Neural cell (in vitro differentiated cells): ENCODE data around the gene FBXO24. TPM values are rescaled to one million over a fixed set of nuclear protein-coding genes. Genes with fewer than 3 reads are reported as not detected.

ENCODE experiments used
- H2AFZ ChIP-seq: fragments of 200-600, 300-800 bp; sonication (generic), shearing (Covaris generic); 2 replicates; pipeline ENCODE4 v1.6.0; 2014; ENCODE audit warnings: low read depth, mild to moderate bottlenecking, antibody characterized with exemption, low read length, moderate library complexity
- H3F3A ChIP-seq: fragments of 200-600 bp; shearing (Covaris generic); 2 replicates; pipeline ENCODE4 v1.6.1; 2016; ENCODE audit warnings: mild to moderate bottlenecking, moderate library complexity, mixed read lengths, antibody characterized with exemption, low read length; ENCODE audit not compliant: insufficient read depth, poor library complexity, severe bottlenecking
- H3K27ac ChIP-seq: fragments of 200-600, 300-800 bp; sonication (generic), shearing (Covaris generic); 2 replicates; pipeline ENCODE4 v1.5.1; 2014; ENCODE audit warnings: mild to moderate bottlenecking, low read length, moderate library complexity
- H3K27me3 ChIP-seq: fragments of 300-800, 200-600 bp; sonication (generic), shearing (Covaris generic); 2 replicates; pipeline ENCODE4 v1.6.0; 2014; ENCODE audit warnings: mild to moderate bottlenecking, low read depth, low read length, moderate library complexity; ENCODE audit not compliant: insufficient read depth
- H3K36me3 ChIP-seq: fragments of 300-800, 200-600 bp; sonication (generic), shearing (Covaris generic); 2 replicates; pipeline ENCODE4 v1.5.1; 2014; ENCODE audit warnings: mild to moderate bottlenecking, antibody characterized with exemption, low read length, moderate library complexity; ENCODE audit not compliant: insufficient read depth
- H3K4me2 ChIP-seq: fragments of 300-800, 200-600 bp; sonication (generic), shearing (Covaris generic); 2 replicates; pipeline ENCODE4 v1.6.0; 2014; ENCODE audit warnings: mild to moderate bottlenecking, low read length
- H3K4me3 ChIP-seq: fragments of 300-800, 200-600 bp; sonication (generic), shearing (Covaris generic); 2 replicates; pipeline ENCODE4 v1.5.1; 2014; ENCODE audit warnings: mild to moderate bottlenecking, low read length, moderate library complexity
- H3K79me2 ChIP-seq: fragments of 200-600 bp; shearing (Covaris generic); replicated peaks from 2 replicates; pipeline ENCODE4 v1.6.0; 2014; ENCODE audit warnings: mild to moderate bottlenecking, low read length, moderate library complexity; ENCODE audit not compliant: insufficient read depth
- H3K9ac ChIP-seq: fragments of 300-800, 200-600 bp; sonication (generic), shearing (Covaris generic); 2 replicates; pipeline ENCODE4 v1.6.1; 2016; ENCODE audit warnings: mild to moderate bottlenecking, low read length, mixed read lengths
- H3K9me2 ChIP-seq: fragments of 200-600 bp; shearing (Covaris generic); 2 replicates; pipeline ENCODE4 v1.6.1; 2016; ENCODE audit warnings: mild to moderate bottlenecking, low read length, mixed read lengths; ENCODE audit not compliant: insufficient read depth
- H3K9me3 ChIP-seq: fragments of 200-600, 300-800 bp; sonication (generic), shearing (Covaris generic); 2 replicates; pipeline ENCODE4 v1.6.1; 2016; ENCODE audit warnings: mild to moderate bottlenecking, mixed run types, low read length, moderate library complexity, mixed read lengths
- H4K20me1 ChIP-seq: fragments of 200-600 bp; shearing (Covaris generic); 2 replicates; pipeline ENCODE4 v1.6.1; 2016; ENCODE audit warnings: mild to moderate bottlenecking, mixed run types; ENCODE audit not compliant: insufficient read depth
- EP300 ChIP-seq: fragments of 450-650 bp; conservative IDR thresholded peaks from 2 replicates; pipeline ENCODE4 v1.6.1; 2014; ENCODE audit warnings: antibody characterized with exemption, mild to moderate bottlenecking, moderate library complexity; ENCODE audit not compliant: poor library complexity, severe bottlenecking
- EZH2 ChIP-seq: fragments of 200-600, 300-800 bp; shearing (Covaris generic), sonication (generic); IDR thresholded peaks from 2 replicates; pipeline ENCODE4 v1.6.1; 2014; ENCODE audit warnings: antibody characterized with exemption, low read length, borderline replicate concordance, mild to moderate bottlenecking; ENCODE audit not compliant: insufficient read depth, poor library complexity, severe bottlenecking
- MXI1 ChIP-seq: fragments of 450-650 bp; conservative IDR thresholded peaks from 2 replicates; pipeline ENCODE4 v1.6.1; 2014; ENCODE audit warnings: antibody characterized with exemption, mild to moderate bottlenecking; ENCODE audit not compliant: poor library complexity, severe bottlenecking
- POLR2AphosphoS5 ChIP-seq: IDR thresholded peaks from 2 replicates; pipeline ENCODE4 v1.6.1; 2012
- RAD21 ChIP-seq: fragments of 450-650 bp; conservative IDR thresholded peaks from 2 replicates; pipeline ENCODE4 v1.6.1; 2014; ENCODE audit warnings: antibody characterized with exemption, mild to moderate bottlenecking, moderate library complexity
- SMC3 ChIP-seq: fragments of 450-650 bp; conservative IDR thresholded peaks from 2 replicates; pipeline ENCODE4 v1.6.1; 2014; ENCODE audit warnings: antibody characterized with exemption, mild to moderate bottlenecking, moderate library complexity; ENCODE audit not compliant: poor library complexity
- TAF1 ChIP-seq: IDR thresholded peaks from 2 replicates; pipeline ENCODE4 v1.6.1; 2012; ENCODE audit warnings: low read depth
- polyA plus RNA-seq: library from polyadenylated mRNA; depleted of rRNA; stranded (reverse); fragments of >200 nt; gene quantifications from 2 replicates; pipeline ENCODE4 v1.2.3, GENCODE V29; 2014
- TF ChIP-seq, protein P1 (sequence below): fragments of 450-650 bp; IDR thresholded peaks from 2 replicates; pipeline ENCODE4 v1.5.1; 2014; ENCODE audit warnings: antibody characterized with exemption, mild to moderate bottlenecking, moderate library complexity; ENCODE audit not compliant: poor library complexity, severe bottlenecking
- TF ChIP-seq, protein P2 (sequence below): IDR thresholded peaks from 2 replicates; pipeline ENCODE4 v1.6.1; 2012; ENCODE audit warnings: borderline replicate concordance

The FBXO24 gene
- polyA plus RNA-seq, 1 donor from 2014 or later: 0.52 TPM

DNA sequence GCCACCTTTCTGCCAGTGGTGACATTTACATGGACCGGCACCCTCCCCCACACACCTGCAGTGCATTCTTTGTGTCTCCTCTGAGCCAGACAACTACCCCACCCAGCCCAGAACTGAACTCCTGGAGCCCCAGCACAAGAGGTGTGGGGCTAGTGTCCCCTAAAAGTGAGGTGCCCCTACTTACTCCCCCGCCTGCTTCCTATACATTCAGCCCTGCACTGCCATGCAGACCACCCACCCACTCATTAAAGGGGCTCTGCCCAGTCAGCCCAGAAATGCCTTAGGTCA lies 14.4 kb upstream of the FBXO24 start:
- H3K9me3 ChIP-seq: no peaks in the 10 kb centered on the region
- no peak overlapping the region for H3K4me2 ChIP-seq
- no peaks in the 10 kb centered on the region for H4K20me1 ChIP-seq
- peaks cover 27% of the 10 kb centered on the region for H3K27me3 ChIP-seq
- H3K4me3 ChIP-seq: no peak overlapping the region
- H3K9me2 ChIP-seq: no peaks in the 10 kb centered on the region
- TF ChIP-seq TAF1: no peak
- no peaks in the 10 kb centered on the region for H3K79me2 ChIP-seq
- H2AFZ ChIP-seq: no peak overlapping the region
- no peaks in the 10 kb centered on the region for H3F3A ChIP-seq
- no peaks in the 10 kb centered on the region for H3K36me3 ChIP-seq
- no peak overlapping the region for H3K27ac ChIP-seq
- no peak overlapping the region for H3K9ac ChIP-seq

DNA sequence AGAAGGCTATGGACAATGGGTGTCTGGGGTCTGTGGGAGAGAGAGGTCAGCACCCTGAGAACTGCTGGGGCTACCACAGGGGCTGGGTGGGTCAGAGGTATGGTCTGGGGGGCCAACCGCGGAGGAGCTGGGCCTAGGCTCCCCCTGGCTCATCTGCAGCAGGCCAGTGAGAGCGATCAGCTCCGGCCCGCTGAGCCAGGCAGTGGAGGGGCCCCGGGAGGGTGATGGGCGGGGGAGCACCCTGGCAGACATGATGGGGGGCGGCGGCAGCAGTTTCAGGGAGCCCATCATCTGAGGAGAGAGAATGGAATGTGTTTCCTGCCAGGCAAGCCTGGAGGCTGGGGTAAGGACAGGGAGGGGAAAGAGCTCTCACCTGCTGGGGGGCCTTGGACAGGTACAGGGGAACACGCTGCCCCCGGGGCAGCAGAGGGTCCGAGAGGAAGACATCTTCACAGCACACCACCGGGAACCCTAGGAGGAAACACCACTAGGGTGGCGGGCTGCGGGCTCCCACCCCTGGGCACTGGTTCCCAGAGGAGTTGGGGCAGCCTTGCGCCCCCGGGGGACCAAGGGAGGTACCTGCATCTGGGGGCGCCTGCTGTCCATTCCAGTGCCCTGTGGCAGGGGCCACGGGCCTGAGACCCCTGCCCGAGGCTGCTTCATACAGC lies 13.7 kb upstream of the FBXO24 start:
- no peak overlapping the region for H3K9ac ChIP-seq
- H3F3A ChIP-seq: no peaks in the 10 kb centered on the region
- H3K9me3 ChIP-seq: no peaks in the 10 kb centered on the region
- H2AFZ ChIP-seq: no peak overlapping the region
- no peaks in the 10 kb centered on the region for H3K9me2 ChIP-seq
- peaks cover 27% of the 10 kb centered on the region for H3K27me3 ChIP-seq
- H3K79me2 ChIP-seq: no peaks in the 10 kb centered on the region
- no peak overlapping the region for H3K27ac ChIP-seq
- TF ChIP-seq TAF1: no peak
- no peak for TF ChIP-seq RAD21
- TF ChIP-seq EP300: no peak
- TF ChIP-seq, protein P1, sequence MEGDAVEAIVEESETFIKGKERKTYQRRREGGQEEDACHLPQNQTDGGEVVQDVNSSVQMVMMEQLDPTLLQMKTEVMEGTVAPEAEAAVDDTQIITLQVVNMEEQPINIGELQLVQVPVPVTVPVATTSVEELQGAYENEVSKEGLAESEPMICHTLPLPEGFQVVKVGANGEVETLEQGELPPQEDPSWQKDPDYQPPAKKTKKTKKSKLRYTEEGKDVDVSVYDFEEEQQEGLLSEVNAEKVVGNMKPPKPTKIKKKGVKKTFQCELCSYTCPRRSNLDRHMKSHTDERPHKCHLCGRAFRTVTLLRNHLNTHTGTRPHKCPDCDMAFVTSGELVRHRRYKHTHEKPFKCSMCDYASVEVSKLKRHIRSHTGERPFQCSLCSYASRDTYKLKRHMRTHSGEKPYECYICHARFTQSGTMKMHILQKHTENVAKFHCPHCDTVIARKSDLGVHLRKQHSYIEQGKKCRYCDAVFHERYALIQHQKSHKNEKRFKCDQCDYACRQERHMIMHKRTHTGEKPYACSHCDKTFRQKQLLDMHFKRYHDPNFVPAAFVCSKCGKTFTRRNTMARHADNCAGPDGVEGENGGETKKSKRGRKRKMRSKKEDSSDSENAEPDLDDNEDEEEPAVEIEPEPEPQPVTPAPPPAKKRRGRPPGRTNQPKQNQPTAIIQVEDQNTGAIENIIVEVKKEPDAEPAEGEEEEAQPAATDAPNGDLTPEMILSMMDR: no peak
- TF ChIP-seq, protein P2, sequence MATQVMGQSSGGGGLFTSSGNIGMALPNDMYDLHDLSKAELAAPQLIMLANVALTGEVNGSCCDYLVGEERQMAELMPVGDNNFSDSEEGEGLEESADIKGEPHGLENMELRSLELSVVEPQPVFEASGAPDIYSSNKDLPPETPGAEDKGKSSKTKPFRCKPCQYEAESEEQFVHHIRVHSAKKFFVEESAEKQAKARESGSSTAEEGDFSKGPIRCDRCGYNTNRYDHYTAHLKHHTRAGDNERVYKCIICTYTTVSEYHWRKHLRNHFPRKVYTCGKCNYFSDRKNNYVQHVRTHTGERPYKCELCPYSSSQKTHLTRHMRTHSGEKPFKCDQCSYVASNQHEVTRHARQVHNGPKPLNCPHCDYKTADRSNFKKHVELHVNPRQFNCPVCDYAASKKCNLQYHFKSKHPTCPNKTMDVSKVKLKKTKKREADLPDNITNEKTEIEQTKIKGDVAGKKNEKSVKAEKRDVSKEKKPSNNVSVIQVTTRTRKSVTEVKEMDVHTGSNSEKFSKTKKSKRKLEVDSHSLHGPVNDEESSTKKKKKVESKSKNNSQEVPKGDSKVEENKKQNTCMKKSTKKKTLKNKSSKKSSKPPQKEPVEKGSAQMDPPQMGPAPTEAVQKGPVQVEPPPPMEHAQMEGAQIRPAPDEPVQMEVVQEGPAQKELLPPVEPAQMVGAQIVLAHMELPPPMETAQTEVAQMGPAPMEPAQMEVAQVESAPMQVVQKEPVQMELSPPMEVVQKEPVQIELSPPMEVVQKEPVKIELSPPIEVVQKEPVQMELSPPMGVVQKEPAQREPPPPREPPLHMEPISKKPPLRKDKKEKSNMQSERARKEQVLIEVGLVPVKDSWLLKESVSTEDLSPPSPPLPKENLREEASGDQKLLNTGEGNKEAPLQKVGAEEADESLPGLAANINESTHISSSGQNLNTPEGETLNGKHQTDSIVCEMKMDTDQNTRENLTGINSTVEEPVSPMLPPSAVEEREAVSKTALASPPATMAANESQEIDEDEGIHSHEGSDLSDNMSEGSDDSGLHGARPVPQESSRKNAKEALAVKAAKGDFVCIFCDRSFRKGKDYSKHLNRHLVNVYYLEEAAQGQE: no peak
- TF ChIP-seq SMC3: no peak
- TF ChIP-seq POLR2AphosphoS5: no peak
- TF ChIP-seq MXI1: no peak
- no peak for TF ChIP-seq EZH2
- H3K36me3 ChIP-seq: no peaks in the 10 kb centered on the region
- H3K4me3 ChIP-seq: no peak overlapping the region
- no peaks in the 10 kb centered on the region for H4K20me1 ChIP-seq
- H3K4me2 ChIP-seq: no peak overlapping the region
